ENCODE results near the gene TFDP1.
"Not testable (repeated sequence)": the region's sequence is repeated elsewhere in the genome, so short reads cannot be mapped to it uniquely, and the experiment has no call there.

Gene TFDP1

GRCh38 chr13:113620036-113620796 lies 35.7 kb downstream of the TFDP1 start:
- no peak for DNase-seq

DNA sequence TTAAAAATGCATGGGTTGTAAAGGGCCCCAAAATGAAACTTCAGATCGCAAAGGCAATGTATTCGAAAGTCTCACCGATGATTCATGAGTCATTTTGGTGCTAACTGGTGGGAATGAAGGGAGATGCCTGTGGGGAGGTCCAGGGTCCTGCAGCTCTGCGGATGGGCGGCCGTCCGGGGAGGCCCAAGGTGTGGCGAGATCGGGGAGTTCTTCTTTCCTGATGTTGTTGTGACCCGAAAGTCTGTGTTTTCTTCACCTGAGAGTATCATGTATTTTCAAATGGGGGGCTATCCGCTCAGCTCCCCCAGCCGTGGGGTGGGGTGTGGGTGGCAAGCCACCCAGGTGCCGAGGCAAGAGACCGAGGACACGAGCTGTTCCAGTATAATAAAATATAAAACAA lies 36.5 kb downstream of the TFDP1 start:
- no peak for DNase-seq

- DNase-seq = not testable (repeated sequence)
Measured at GRCh38 chr13:113621498-113621897, 36.9 kb downstream of the TFDP1 start.

- DNase-seq = not testable (repeated sequence)
Measured at GRCh38 chr13:113621986-113622550, 37.5 kb downstream of the TFDP1 start.

- DNase-seq = no peak
Measured at GRCh38 chr13:113622791-113623490, 38.4 kb downstream of the TFDP1 start.

DNA sequence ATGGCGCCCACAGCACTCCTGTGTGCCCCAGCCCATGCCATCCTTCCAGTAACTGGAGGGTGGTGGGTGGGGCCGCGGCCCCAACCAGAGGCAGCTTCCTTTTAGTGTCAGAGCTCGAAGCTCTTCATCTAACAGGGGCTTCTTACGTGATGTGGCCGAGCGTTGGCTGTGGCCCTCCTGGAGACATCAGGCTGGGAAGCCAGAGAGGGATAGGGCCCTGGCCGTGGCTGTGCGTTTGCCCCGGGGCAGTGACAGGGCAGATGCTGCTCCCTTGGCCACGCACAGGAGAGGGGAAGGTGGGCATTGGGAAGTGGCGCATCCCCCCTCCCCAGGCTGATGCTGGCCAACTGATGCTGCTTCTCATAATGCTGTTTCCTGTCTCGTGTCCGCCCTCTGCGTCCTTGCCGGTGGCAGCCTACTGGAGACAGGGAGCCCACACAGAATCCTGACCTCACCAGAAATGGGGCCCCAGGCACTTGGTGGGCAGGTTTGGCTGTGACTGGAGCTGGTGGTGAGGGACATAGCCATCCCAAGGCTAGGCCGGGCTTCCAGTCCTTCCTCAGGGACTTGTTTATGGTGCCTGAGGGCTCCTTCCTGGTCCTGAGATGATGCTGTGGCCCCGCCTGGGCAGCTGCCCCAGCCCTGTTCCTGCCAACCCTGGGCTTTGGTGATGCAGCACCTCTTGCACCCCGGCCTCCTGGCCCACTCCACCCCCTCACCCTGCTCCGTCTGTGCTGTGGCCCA lies 39.1 kb downstream of the TFDP1 start:
- DNase-seq = peak; percentile 46 to 59 (median 52)

- no peak for DNase-seq
Measured at GRCh38 chr13:113624235-113624587, 39.7 kb downstream of the TFDP1 start.

- DNase-seq = not testable (repeated sequence)
Measured at GRCh38 chr13:113624640-113625304, 40.2 kb downstream of the TFDP1 start.

DNA sequence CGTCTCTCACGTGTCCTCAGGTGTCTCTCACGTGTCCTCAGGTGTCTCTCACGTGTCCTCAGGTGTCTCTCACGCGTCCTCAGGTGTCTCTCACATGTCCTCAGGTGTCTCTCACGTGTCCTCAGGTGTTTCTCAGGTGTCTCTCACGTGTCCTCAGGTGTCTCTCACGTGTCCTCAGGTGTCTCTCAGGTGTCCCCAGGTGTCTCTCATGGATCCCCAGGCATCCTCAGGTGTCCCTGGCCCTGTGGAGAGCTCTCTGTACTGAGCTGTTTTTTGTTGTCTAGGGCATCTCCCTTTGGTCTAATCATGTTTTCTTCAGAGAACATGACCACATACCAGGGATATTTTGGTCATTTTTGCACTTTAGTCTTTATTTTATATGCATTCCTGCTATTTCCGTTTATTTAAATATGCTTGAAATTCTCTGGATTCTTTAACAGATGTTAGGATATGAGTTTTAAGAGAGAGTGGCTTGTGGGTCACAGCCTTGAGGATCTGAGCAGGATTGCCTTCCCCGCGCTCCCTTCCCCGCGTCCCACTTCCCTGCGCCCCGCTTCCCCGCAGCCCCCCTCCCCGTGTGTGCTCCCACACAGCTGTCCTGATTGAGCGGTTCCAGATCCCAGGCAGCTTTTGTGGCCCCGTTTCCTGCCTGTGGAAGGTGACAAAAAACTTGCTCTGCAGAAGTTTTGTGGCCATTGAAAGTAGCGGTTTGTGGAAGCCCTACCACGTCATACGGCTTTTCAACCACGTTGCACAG lies 41.6 kb downstream of the TFDP1 start:
- peak in 1 of 4 experiments; percentile 22 for DNase-seq

DNA sequence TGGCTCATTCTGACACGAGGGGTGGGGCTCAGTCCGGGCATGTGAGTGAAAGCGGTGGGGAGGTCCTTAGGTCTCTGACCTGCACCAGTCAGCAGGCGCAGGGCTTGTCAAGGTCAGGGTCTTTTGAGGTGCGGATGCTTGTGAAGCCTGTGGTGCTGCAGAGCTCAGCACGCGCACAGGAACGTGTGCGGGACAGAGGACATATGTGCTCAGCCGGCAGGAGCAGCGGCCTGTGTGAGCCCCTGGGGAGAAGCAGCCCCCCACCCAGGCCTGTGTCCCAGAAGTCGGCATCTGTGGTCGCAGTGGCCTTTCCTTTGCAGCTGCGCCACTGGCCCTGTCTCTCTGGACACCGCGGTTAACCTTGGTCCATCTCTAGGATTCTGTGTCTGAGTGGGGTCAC lies 42.6 kb downstream of the TFDP1 start:
- no peak for DNase-seq

DNA sequence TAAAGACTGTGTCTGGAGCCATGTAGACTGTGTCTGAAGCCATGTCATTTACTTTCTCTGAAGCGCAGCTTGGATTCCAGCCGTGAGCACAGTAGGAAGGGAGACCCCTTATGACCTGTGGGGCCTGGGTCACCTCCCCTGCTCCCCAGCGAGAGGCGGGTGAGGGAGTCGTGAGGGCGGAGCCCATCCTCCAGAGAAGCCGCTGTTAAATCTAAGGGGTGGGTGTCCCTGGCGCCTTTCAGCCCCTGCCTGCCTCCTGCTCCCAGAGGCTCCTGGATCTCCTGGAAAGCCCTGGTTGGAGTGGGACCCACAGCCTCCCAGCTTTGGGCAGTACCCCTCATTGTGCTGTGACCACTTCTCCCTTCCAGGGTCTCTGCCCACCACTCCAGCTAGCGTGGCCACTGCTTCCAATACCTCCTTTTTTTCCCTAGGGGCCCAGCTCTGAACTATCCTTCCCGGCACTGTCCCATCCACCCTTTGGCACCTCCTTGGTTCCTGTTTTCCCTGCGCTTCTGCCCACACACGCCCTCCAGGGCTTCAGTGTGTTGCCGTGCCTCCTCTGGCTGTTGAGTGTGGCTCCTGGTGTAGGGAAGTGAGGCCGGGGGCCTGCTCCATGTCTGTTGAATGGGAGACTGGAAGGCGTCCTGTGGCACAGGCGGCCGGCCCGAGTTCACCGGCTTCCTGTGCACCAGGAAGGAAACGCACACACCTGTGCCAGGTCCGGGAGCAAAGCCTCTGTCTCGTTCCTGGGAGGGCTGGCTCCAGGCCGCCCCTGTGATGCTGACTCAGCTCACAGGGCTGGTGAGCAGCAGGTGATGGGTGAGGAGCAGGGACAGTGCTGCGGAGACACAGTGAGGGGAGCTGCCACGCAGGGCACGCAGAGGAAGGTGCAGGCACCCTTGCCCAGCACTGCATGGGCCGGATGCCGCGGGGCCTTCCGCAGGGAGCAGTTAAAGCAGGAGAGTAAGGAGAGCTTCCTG lies 44.0 kb downstream of the TFDP1 start:
- DNase-seq = peak in 1 of 4 experiments; percentile 35

- DNase-seq = no peak
Measured at GRCh38 chr13:113629866-113630265, 45.3 kb downstream of the TFDP1 start.

GRCh38 chr13:113630296-113630695 lies 45.7 kb downstream of the TFDP1 start:
- DNase-seq = no peak

- no peak for DNase-seq
Measured at GRCh38 chr13:113630804-113631203, 46.3 kb downstream of the TFDP1 start.

DNA sequence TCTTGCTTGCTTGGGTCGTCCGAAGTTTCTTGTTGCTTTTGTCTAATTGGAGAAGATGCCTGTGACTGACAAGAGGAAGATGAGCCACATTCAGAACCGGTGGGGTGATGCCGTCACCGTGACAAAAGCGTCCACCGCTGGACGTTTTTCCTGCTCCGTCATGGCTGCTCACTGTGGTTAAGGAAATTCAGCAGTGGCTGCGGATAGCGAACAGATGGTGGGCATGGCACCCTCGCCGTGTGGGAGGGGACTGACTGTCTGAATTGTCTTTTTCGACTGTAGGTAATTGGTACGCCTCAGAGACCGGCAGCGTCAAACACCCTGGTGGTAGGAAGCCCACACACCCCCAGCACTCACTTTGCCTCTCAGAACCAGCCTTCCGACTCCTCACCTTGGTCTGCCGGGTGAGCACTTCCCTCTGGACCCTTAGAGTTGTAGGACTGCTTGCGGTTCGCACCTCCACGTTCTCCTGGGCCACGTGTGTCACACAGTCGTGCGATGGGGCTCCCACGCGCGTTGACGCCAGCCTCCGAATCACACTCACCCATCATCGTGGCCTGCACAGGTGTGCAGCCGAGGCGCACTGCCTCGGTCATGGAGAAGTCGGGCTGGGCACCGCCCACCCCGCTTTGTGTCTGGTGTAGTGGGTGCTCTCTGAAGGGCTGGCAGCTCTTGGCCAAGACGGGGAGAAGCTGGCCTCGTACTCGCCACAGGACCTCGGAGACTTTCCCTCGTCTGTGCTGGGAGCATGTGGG lies 47.0 kb downstream of the TFDP1 start:
- no peak for DNase-seq

DNA sequence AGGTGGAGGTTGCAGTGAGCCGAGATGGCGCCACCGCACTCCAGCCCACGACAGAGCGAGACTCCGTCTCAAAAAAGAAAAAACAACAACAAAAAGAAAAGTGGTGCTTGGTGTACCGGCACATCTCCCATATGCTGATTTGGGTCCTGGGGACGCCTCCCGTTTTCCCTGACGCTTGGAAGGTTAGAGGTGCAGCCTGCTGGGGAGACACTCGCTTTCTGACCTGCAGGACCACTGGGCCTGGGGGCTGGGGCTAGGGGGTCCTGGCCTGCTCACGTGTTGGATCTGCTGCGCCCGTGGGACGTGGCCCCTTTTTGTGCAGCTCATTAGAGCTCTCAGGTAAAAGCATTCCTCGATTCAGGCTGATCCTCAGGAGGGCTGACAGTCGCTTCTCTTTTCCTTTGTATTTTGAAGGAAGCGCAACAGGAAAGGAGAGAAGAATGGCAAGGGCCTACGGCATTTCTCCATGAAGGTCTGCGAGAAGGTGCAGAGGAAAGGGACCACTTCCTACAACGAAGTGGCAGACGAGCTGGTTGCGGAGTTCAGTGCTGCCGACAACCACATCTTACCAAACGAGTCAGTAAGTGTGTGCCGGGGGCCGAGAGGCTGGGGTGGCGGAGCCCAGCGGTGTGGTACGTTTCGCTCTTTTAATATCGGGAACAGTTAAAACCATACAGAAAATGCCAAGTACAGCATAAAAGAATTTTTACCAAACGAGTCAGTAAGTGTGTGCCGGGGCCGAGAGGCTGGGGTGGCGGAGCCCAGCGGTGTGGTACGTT lies 48.3 kb downstream of the TFDP1 start:
- no peak for DNase-seq

- no peak for DNase-seq
Measured at GRCh38 chr13:113633485-113633873, 48.9 kb downstream of the TFDP1 start.

GRCh38 chr13:113634279-113635047 lies 49.9 kb downstream of the TFDP1 start:
- DNase-seq = no peak
